NCI-H345 (cell line): Measurements from ENCODE around the gene SHH.

Experiments
- DNase-seq: peaks from one replicate; lab custom pipeline; 2025; lab: John Stamatoyannopoulos, UW

SHH gene

GRCh38 chr7:155806096-155806871 is 6.0 kb downstream of the SHH start:
- no peak for DNase-seq

- DNase-seq, result no peak
These were observed 6.5 kb downstream of the SHH start for GRCh38 chr7:155805826-155806095.

GRCh38 chr7:155804897-155805825 is 7.1 kb downstream of the SHH start:
- peak; percentile 81 for DNase-seq

GRCh38 chr7:155804431-155804831 is 7.8 kb downstream of the SHH start:
- DNase-seq, result peak; percentile 48

- DNase-seq, result peak; percentile 48
These were observed 8.6 kb downstream of the SHH start for GRCh38 chr7:155803418-155804376.

- no peak for DNase-seq
These were observed 9.3 kb downstream of the SHH start for GRCh38 chr7:155802906-155803417.

- no peak for DNase-seq
These were observed 10.0 kb downstream of the SHH start for GRCh38 chr7:155802291-155802690.

- no peak for DNase-seq
These were observed 11.5 kb downstream of the SHH start for GRCh38 chr7:155800741-155801267.

GRCh38 chr7:155800301-155800700 is 12.0 kb downstream of the SHH start:
- DNase-seq, result no peak

GRCh38 chr7:155799514-155799913 is 12.7 kb downstream of the SHH start:
- no peak for DNase-seq

GRCh38 chr7:155798673-155799439 is 13.4 kb downstream of the SHH start:
- peak; percentile 86 for DNase-seq

- no peak for DNase-seq
These were observed 14.7 kb downstream of the SHH start for GRCh38 chr7:155797262-155798250.

GRCh38 chr7:155796381-155797261 is 15.6 kb downstream of the SHH start:
- DNase-seq, result peak; percentile 48

- no peak for DNase-seq
These were observed 16.3 kb downstream of the SHH start for GRCh38 chr7:155795951-155796350.

- no peak for DNase-seq
These were observed 16.9 kb downstream of the SHH start for GRCh38 chr7:155795401-155795800.

- no peak for DNase-seq
These were observed 18.1 kb downstream of the SHH start for GRCh38 chr7:155794196-155794595.

GRCh38 chr7:155793720-155794119 is 18.5 kb downstream of the SHH start:
- no peak for DNase-seq

- no peak for DNase-seq
These were observed 19.2 kb downstream of the SHH start for GRCh38 chr7:155792999-155793560.
